Spleen (tissue), 7 donors: ENCODE data around the gene THOC5.

Source experiments
- CTCF ChIP-seq, 11 experiments: fragments of 200-600 bp in 7 of 11; fragments of 450-650 bp in 4 of 11; sonication (generic) in 4 of 11; IDR thresholded peaks in 8 of 11; conservative IDR thresholded peaks in 3 of 11; 1 replicate in 7 of 11; 2 replicates in 4 of 11; pipeline versions ENCODE4 v1.4.0 to v1.8.0; 2016 to 2021; ENCODE audit warnings: antibody characterized with exemption in 11 of 11, inconsistent platforms in 4 of 11, mild to moderate bottlenecking in 1 of 11
- POLR2AphosphoS5 ChIP-seq, 3 donors: sonication (generic); formaldehyde crosslinking; IDR thresholded peaks; one replicate each; pipeline ENCODE4 v1.5.1; 2017; ENCODE audit warnings: antibody characterized with exemption in 3 of 3
- donor health status: DM: no; HTN: no; CAD: no; lungs with moderate emphysema.
- donor health status: DM: no; HTN: no; CAD: no.
- donor health status: DM: no; HTN: no; CAD: no.

- TF ChIP-seq CTCF (IDR thresholded peaks at IDR 0.05 in 8 of 11, conservative IDR thresholded peaks at IDR 0.05 in 3 of 11) (no peak), POLR2AphosphoS5 (IDR thresholded peaks at IDR 0.05) (no peak)
Measured at GRCh38 chr22:29509298-29509697, 44.3 kb downstream of the THOC5 start.
